ENCODE results near the gene GRM2.

GRCh38 chr3:51670823-51671733 is 35.8 kb upstream of the GRM2 start, which contains the start of gene TEX264:
- TF ChIP-seq CTCF (IDR thresholded peaks at IDR 0.05) (peak in 2 of 4 experiments; percentile 6 to 23), POLR2A (IDR thresholded peaks at IDR 0.05) (peak; percentile 82 to 91)

Measured in uterus (tissue), 2 donors.